IPS DF 19.7 (cell line): Measurements from ENCODE around the gene FAM216A.
"Not testable (repeated sequence)": the region's sequence is repeated elsewhere in the genome, so short reads cannot be mapped to it uniquely, and the experiment has no call there.

Source experiments
- DNase-seq: peaks from one replicate; pipeline ENCODE4 v3.0.0-alpha.2; 2013; ENCODE audit warnings: low read depth, low spot score

Gene FAM216A

GRCh38 chr12:110498984-110499706 lies 30.5 kb downstream of the FAM216A start:
- no peak for DNase-seq

DNA sequence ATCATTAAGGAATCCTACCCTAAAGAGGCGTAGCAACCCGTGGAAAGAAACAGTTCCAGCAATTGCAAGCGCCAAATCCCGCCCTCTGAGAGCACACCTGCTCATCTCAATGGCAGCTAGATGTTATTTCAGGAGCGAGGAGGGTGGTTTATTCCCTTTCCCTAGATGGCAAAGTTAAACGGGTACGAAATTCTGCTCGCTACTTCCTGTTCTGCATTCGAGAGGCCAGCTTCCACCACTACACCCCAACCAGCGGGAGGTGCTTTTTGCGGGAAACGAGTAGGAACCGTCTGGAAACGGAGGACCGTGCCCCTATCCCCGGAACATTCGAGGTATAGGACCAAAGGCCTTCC lies 32.7 kb downstream of the FAM216A start:
- DNase-seq, result no peak

DNA sequence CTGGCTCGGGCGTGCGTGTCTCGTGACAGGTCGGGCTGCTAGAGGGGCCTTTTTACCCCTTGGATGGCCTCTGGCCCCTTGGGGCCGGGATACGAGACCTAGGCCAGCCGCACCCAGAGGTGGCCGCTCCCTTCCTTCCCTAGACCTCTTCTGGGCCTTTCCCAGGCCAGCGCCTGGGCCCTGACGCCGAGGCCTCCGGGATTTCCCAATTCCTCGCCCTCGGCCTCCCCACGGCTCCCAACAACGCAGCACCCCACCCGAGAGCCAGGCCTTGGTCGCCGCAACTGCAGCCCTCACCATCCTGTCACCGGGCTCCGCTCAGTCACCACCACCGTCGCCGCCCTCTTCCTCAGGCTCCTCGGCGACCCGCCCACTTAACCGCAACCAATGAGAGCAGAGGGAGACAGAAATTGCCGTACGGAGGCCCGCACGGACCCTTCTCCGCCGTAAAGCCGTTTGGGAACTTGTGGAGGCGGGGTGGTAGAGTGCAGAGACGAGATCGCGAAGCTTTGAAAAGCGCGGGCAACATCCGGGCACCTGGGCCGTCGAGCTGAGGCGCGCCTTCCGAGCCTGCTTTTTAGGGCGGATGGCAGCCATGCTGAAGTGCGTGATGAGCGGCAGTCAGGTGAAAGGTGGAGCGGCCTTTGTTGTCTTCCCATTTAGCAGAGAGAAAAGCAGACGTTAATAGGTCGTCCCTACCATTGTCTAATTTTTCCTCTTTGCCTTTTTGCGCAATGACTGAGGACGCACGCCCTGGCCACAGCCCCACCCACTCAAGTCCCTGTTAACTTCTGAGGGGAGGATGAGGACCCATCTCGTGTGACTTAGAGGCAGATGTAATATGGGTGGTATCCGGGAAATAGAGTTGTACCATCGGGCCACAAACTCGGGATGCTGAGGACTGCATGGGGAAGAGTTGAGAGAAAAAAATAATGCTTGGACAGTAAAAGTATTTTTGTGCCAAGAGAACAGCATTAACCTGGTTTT lies 33.4 kb downstream of the FAM216A start, which contains the start of the genes RAD9B and VPS29:
Gene RAD9B (plus strand): TSS at position 580 of the 987 bp plus-strand sequence. CDS start 7 bp downstream, at position 587.
Gene VPS29 (minus strand): TSS at position 360 of the 987 bp plus-strand sequence. CDS start 60 bp downstream, at position 300.
- DNase-seq, result peak; percentile 96

DNA sequence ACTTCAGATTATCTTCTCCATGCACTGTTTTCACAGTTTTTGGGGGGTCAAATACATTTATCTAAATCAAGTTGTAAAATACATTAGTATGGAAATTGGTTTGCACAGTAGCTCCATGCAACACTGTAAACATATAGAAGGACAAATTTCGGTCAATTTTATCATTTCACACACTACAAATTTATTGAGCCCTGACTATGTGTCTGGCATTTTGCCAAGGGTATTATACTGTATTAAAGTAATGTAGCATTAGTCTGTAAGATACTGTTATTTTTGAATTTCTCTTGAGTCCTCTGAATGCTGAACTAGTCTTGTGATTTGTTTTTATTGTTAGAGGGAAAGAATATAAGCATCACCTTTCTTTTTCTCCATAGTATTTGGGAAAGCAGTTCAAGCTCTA lies 34.8 kb downstream of the FAM216A start:
- no peak for DNase-seq

- no peak for DNase-seq
These were observed 36.7 kb downstream of the FAM216A start for GRCh38 chr12:110505332-110505731.

DNA sequence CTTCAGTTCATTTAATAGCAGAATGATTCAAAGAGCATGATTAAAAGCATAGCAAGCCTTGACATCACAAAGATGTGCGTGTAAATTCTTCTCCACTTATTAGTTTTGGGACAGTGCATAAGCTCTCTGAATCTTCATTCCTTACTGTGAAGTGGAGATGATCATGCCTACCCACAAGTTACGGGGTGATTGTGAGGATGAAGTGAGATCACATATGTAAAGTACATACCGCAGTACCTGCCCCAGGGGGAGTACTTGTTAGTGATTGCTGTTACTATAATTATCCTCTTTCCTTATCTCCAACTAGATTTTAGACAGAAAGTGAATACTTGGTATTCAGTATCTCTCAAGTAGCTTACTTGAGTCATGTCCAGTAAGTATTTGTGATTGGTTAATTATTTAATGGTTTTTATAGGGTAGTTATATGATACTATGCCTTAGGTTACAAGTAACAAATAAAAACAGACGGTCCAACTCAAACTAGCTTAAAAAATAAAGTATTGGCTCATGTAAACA lies 39.5 kb downstream of the FAM216A start:
- no peak for DNase-seq

DNA sequence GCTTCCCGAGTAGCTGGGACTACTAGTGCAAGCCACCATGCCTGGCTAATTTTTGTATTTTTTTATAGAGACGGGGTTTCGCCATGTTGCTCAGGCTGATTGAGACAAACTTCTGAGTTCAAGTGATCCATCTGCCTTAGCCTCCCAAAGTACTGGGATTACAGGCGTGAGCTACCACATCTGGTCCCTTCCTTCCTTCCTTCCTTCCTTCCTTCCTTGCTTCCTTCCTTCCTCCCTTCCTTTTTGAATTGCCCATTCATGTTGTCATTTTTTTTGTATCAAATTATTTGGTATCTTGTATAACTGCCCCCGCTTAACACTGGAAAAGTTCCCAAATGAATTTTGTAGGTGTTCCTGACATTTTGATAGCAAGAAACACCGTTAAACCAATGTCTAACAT lies 45.2 kb downstream of the FAM216A start:
- DNase-seq, result no peak

- DNase-seq, result no peak
These were observed 45.7 kb downstream of the FAM216A start for GRCh38 chr12:110514363-110514762.

DNA sequence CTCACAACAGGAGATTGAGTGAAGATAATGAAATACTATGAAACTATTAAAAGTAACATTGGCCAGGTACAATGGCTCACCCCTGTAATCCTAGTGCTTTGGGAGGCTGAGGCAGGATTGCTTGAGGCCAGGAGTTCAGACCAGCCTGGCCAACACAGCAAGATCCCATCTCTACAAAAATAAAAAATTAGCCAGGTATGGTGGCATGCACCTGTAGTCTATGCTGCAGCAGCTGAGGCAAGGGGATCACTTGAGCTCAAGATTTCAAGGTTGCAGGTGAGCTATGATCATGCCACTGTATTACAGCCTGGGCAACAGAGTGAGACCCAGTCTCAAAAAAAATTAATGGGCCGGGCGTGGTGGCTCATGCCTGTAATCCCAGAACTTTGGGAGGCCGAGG lies 48.4 kb downstream of the FAM216A start:
- DNase-seq, result no peak

DNA sequence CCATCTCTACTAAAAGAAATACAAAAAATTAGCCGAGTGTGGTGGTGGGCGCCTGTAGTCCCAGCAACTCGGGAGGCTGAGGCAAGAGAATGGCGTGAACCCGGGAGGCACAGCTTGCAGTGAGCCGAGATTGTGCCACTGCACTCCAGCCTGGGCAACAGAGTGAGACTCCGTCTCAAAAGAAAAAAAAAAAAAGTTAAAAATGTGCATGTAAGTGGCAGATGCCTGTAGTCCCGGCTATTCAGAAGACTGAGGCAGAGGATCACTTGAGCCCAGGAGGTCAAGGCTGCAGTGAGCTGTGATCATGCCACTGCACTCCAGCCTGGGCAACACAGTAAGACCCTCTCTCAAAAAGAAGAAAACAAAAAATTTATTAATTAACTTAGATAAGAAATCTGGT lies 49.4 kb downstream of the FAM216A start:
- not testable (repeated sequence) for DNase-seq

DNA sequence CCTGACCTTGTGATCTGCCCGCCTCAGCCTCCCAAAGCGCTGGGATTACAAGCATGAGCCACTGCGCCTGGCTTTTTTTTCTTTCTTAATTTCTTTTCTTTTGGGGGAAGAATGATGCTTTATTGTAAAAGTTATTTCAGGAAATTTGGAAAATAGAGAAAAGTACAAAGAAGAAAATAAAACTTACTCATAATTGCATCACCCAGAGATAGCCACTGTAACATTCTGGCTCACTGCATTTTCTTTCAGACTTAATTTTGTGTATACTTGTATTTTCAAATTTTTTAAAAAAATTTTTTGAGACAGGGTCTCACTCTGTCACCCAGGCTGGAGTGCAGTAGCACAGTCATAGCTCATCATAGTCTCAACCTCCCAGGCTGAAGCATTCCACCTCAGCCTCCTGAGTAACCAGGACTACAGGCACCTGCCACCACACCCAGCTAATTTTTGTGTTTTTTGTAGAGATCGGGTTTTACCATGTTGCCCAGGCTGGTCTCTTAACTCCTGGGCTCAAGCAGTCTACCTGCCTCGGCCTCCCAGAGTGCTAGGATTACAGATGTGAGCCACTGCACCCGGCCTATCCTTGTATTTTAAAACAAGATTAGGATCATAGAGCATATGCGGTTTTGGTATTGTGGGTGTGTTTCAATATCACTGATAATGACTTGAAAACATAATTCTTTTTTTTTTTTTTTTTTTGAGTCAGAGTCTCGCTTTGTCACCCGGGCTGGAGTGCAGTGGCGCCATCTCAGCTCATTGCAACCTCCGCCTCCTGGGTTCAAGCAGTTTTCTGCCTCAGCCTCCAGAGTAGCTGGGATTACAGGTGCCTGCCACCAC lies 52.4 kb downstream of the FAM216A start:
- not testable (repeated sequence) for DNase-seq

GRCh38 chr12:110528277-110528839 lies 59.7 kb downstream of the FAM216A start:
- no peak for DNase-seq

DNA sequence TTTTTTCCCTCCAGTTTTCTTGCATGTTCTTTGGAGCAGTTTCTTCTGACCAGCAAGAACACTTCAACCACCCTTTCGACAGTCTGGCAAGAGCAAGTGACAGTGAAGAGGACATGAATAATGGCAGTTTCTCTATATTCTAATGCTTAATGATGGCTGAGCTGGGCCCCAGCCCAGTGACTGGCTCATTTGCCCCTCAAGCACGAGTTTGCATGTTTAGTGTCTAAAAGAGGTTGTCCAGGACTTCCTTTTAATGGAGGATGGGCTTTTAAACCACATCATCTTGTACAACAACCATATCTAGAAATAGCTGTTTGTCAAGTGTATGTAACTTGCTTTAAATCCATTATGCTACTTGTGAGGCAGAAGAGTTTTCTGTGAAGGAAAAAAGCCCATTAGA lies 61.9 kb downstream of the FAM216A start:
- no peak for DNase-seq

DNA sequence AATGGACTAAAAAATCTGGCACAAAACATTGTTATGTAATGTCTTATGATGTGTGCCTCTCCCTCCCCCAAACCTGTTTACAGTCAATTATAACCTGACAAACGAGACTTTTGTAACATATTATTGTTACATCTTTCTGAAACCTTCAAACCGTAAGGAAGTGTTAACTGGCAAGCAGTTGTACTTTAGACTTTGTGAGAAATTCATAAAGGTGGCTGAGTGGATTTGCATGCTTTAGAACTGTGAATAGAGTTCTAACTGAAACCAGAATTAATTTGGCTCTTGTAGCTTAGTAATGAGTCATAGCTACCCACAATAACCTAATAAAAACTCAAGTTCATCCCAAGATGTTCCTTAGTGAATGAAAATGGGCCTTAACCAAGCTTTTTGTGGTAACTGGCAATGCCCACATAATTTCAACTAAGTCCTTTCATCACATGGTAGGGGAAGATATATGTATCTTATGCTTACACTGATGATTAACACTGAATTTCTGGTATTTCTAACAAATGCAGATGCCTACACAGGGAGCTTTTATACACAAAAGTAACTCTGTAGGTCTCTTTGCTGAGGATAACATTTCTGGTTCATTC lies 63.2 kb downstream of the FAM216A start:
- DNase-seq, result no peak

DNA sequence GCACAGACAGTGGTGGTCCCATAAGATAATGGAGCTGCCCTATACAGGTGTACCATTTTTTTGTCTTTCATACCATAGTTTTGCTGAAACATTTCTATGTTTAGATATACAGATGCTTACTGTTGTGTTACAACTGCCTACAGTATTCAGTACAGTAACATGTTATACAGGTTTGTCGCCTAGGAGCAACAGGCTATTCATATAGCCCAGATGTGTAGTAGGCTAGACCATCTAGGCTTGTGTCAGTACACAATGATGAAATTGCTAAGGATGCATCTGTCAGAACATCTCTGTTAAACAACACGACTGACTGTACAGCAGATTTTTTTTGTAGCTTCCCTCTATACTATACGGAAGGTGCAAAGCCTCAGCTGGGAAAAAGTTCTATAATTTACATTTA lies 64.0 kb downstream of the FAM216A start:
- DNase-seq, result no peak

DNA sequence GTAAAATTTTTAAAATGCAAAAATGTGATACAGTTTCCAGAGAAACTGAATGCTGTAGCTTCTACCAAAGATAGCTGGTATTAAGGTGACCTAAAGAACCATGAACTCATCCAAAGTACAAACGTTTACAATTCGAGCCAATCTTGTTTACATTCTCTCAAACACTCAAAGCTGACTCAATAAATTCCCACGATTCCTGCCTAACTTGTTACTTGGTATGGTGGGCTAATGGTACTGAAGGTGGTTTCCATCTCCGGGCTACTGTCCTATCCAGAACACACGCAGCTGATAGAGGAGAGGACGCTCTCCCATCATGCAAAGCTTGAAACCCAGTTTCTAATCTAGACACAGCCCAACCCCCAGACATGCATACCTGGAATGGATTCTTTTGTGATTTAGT lies 65.0 kb downstream of the FAM216A start:
- DNase-seq, result no peak

DNA sequence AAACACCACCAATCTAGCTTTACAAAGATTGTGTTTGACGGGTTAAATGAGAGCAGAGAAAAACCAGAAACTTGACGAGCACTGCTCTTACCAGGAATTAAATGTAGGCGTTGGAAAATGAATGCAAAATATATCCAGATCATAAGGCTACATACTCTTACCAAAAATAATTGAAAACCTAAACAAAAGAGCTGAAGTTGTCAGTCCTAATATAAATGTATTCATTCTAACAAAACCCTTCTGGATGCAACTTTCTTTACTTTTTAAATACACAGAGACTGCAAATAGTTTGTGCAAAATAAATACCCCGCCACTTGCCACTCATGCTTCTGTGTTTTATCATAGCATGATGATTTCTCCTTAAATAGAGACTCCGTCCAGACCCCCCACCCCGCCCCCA lies 66.2 kb downstream of the FAM216A start:
- no peak for DNase-seq

- no peak for DNase-seq
These were observed 68.4 kb downstream of the FAM216A start for GRCh38 chr12:110536834-110537604.

DNA sequence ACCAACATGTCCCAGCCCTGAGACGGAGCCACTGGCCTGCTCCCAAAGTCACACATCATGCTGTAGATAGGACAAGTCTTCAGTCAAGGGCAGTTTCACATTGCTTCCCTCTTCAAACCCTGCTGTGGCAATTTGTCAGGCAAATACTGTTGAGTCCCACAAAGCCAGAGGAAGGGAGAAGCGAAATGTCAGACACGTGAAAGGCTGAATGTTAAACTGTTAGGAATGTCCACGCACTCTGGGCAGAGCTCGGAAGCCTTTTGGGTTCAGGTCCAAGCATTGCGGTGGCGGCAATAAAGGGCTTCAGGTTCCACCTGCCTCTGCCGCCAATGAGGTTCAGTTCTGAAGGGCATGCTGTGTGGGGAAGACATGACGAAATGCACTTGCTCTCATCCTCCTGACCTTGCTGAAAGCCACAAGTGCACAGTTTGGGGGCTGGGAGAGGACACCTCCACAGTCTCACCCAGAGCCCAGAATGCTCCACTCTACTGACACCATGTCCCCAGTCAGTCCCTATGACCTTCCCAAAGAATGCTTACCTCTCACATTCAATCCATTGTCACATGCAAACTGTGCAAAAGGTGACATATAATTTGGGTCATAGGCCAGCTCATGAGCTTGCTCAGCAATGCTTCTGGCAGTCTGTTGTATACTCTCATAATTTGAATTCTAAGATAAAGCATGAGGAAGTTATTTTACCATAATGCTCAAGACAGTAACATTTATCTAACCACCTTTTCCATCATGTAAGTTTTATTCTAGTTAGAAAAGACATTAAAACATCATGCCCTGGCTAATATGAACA lies 69.2 kb downstream of the FAM216A start:
- no peak for DNase-seq
